ENCODE data around the gene MAGEC3.
"Not testable (repeated sequence)": the region's sequence is repeated elsewhere in the genome, so short reads cannot be mapped to it uniquely, and the experiment has no call there.

The MAGEC3 gene

DNA sequence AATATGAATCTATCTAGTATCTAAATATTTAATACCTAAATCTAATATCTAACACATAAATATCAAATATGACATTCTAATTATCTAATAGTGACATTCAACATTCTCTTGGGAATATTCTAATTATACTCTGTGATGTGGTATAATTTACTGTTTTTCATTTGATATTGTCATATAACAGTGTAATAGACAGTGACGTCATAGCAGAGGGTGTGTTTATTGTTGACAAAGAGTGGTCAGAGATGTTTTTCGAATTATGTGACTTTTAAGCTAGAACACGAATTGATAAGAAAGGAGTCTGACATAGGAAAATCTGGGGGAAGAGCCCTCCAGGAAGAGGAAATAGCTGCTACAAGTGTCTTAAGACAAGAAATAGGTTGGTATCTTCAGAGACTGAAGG is 5.9 kb upstream of the MAGEC3 start:
- Histone ChIP-seq H3K27ac (no peak overlapping the region), H3K36me3 (no peaks in the 10 kb centered on the region), H3K4me1 (ENCODE audit: control insufficient read depth in 1 of 2, insufficient read depth in 1 of 2, low read depth in 1 of 2, low read length in 1 of 2) (no peaks in the 10 kb centered on the region), H3K4me3 (ENCODE audit: low read depth in 1 of 2, low read length in 1 of 2) (no peak overlapping the region), H3K27me3 (no peaks in the 10 kb centered on the region), H3K9me3 (no peaks in the 10 kb centered on the region)
- TF ChIP-seq, protein P1, sequence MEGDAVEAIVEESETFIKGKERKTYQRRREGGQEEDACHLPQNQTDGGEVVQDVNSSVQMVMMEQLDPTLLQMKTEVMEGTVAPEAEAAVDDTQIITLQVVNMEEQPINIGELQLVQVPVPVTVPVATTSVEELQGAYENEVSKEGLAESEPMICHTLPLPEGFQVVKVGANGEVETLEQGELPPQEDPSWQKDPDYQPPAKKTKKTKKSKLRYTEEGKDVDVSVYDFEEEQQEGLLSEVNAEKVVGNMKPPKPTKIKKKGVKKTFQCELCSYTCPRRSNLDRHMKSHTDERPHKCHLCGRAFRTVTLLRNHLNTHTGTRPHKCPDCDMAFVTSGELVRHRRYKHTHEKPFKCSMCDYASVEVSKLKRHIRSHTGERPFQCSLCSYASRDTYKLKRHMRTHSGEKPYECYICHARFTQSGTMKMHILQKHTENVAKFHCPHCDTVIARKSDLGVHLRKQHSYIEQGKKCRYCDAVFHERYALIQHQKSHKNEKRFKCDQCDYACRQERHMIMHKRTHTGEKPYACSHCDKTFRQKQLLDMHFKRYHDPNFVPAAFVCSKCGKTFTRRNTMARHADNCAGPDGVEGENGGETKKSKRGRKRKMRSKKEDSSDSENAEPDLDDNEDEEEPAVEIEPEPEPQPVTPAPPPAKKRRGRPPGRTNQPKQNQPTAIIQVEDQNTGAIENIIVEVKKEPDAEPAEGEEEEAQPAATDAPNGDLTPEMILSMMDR (IDR thresholded peaks at IDR 0.05), result no peak

DNA sequence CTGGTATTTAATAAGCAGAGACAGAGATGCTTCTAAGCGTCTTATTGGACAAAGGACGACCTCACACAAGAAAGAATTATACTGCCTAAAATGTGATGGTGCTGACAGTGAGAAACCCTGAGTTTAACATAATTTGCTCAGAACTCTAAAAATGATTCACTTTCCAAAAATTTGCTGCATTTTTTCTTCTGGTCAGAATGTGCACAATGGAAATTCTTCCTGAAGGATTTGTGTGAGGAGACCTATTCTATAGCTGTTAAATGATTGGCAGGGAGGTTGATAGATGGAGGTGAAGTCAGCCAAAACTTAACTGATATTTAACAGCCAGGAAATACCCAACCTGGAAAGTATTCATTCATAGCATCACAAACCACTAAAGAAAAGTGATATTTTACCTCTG is 1.7 kb downstream of the MAGEC3 start:
- Histone ChIP-seq H3K36me3 (no peaks in the 10 kb centered on the region), H3K27me3 (no peaks in the 10 kb centered on the region), H3K4me1 (ENCODE audit: control insufficient read depth in 1 of 2, insufficient read depth in 1 of 2, low read depth in 1 of 2, low read length in 1 of 2) (no peaks in the 10 kb centered on the region), H3K27ac (no peak overlapping the region), H3K4me3 (ENCODE audit: low read depth in 1 of 2, low read length in 1 of 2) (no peak overlapping the region), H3K9me3 (no peaks in the 10 kb centered on the region)
- TF ChIP-seq, protein P1 (IDR thresholded peaks at IDR 0.05), result no peak

DNA sequence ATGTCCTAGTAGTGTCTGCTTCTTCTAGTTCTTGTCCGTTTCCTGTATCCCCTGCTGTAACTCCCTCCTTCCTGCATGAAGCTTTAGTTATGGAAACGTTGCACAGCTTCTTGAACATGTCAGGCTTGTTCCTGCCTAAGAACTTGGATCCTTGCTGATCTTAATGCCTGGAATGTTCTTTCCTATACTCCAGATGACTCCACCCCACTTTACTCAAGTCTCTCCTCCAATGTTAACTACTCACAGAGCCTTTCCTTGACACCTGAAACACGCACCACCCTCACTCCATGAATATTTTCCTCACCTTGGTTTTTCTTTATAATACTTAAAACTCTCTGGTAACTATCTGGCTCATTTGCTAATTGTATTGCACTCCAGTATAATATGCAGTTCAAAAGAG is 19.4 kb downstream of the MAGEC3 start:
- H3K4me3 ChIP-seq (ENCODE audit: low read depth in 1 of 2, low read length in 1 of 2), result no peak overlapping the region
- TF ChIP-seq, protein P1 (IDR thresholded peaks at IDR 0.05), result no peak
- no peaks in the 10 kb centered on the region for H3K27me3 ChIP-seq
- H3K9me3 ChIP-seq, result no peaks in the 10 kb centered on the region
- no peaks in the 10 kb centered on the region for H3K36me3 ChIP-seq
- no peak overlapping the region for H3K27ac ChIP-seq
- H3K4me1 ChIP-seq (ENCODE audit: control insufficient read depth in 1 of 2, insufficient read depth in 1 of 2, low read depth in 1 of 2, low read length in 1 of 2), result no peaks in the 10 kb centered on the region

DNA sequence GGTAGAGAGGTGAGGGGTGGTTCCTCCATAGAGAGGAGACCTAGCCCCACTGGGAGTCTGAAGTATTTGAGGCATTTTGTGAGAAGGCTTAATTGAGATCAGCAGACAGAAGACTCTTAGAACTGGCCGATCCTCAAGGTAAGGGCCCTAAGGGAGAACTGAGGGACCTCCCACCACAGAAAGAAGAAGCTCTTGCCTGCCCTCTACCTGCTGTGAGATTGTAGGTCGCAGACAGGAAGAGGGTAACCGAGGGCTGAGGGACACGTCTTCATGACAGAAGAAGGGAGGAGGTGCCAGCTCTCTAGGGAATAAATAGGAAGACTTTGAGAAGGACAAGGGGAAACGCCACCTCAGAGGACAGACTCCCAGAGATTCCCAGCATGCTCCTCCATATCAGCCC is 41.5 kb downstream of the MAGEC3 start:
- no peaks in the 10 kb centered on the region for H3K4me1 ChIP-seq (ENCODE audit: control insufficient read depth in 1 of 2, insufficient read depth in 1 of 2, low read depth in 1 of 2, low read length in 1 of 2)
- TF ChIP-seq, protein P1 (IDR thresholded peaks at IDR 0.05), result no peak
- no peaks in the 10 kb centered on the region for H3K27me3 ChIP-seq
- no peak overlapping the region for H3K27ac ChIP-seq
- no peaks in the 10 kb centered on the region for H3K36me3 ChIP-seq
- no peaks in the 10 kb centered on the region for H3K9me3 ChIP-seq
- no peak overlapping the region for H3K4me3 ChIP-seq (ENCODE audit: low read depth in 1 of 2, low read length in 1 of 2)

DNA sequence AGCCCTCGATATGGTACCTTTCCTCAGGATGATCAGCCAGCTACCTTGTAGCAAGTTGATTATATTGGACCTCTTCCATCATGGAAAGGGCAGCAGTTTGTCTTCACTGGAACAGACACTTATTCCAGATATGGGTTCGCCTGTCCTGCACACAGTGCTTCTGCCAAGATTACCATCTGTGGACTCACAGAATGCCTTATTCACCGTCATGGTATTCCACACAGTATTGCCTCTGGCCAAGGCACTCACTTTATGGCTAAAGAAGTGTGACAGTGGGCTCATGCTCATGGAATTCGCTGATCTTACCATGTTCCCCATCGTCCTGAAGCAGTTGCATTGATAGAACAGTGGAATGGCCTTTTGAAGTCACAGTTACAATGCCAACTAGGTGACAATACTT is 50.7 kb downstream of the MAGEC3 start:
- not testable (repeated sequence) for H3K36me3 ChIP-seq; H3K4me1 ChIP-seq (ENCODE audit: control insufficient read depth in 1 of 2, insufficient read depth in 1 of 2, low read depth in 1 of 2, low read length in 1 of 2); H3K4me3 ChIP-seq (ENCODE audit: low read depth in 1 of 2, low read length in 1 of 2); H3K27me3 ChIP-seq; H3K27ac ChIP-seq; H3K9me3 ChIP-seq

DNA sequence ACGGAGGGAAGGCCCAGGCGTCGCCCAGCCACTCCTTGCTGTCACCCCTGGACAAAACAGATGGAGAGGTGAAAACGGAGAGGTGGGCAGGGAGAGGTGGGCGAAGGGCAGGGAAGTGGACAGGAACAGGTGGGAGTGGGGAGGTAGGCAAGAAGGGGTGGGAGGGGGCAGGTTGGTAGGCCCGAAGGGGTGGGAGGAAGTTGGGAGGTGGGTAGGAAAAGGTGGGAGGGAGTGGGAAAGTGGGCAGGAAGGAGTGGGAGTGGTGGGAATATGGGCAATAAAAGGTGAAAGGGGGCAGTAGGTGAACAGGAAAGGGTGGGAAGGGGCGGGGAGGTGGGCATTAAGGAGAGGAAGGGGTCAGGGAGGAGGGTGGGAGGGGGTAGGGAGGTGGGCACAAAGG is 56.6 kb downstream of the MAGEC3 start:
- TF ChIP-seq, protein P1 (IDR thresholded peaks at IDR 0.05), result no peak
- Histone ChIP-seq H3K27ac (no peak overlapping the region), H3K36me3 (no peaks in the 10 kb centered on the region), H3K27me3 (no peaks in the 10 kb centered on the region), H3K4me1 (ENCODE audit: control insufficient read depth in 1 of 2, insufficient read depth in 1 of 2, low read depth in 1 of 2, low read length in 1 of 2) (no peaks in the 10 kb centered on the region), H3K9me3 (no peaks in the 10 kb centered on the region), H3K4me3 (ENCODE audit: low read depth in 1 of 2, low read length in 1 of 2) (no peak overlapping the region)

Measured in neutrophil (primary cell).